ENCODE measurements around the gene TBC1D8. TPM values are rescaled to one million over a fixed set of nuclear protein-coding genes. Genes with fewer than 3 reads are reported as not detected.

Gene TBC1D8
- polyA plus RNA-seq, 3 donors = 26.6 to 30.8 (median 27.0) TPM

DNA sequence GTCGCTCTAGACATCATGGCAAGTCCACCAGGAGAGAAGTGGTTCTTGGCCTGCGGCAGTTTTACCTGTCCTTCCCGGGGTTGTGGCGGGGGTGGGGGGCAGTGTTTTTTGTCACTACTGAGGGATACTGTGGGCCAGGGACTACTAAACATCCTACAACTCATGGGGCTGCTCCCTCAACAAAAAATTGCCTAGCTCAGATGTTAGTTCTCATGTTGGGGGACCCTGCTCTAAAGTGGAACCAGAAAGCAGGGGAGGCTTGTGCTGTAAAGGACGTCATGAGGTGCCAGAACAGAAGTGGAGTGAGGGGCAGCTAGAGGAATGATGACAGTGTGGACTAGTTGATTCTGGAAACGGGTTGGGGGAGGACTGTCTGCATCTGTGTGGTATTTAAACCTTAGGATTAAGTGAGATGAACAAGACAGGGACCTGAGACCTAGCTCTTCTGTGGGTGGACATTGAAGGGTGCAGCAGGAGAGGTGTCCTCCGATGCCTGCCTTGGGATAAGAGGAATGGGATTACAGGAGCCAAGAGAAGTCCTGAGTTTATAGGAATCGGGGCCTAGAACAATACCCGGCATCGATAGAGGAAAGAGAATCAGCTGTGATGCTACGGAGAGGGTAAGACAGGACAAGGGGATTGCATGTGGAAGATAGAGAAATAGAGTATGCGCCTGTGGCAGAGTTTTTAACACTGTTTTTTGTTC is 146.4 kb downstream of the TBC1D8 start:
- no peak for DNase-seq (ENCODE audit: low read depth in 3 of 3, low spot score in 2 of 3)

DNA sequence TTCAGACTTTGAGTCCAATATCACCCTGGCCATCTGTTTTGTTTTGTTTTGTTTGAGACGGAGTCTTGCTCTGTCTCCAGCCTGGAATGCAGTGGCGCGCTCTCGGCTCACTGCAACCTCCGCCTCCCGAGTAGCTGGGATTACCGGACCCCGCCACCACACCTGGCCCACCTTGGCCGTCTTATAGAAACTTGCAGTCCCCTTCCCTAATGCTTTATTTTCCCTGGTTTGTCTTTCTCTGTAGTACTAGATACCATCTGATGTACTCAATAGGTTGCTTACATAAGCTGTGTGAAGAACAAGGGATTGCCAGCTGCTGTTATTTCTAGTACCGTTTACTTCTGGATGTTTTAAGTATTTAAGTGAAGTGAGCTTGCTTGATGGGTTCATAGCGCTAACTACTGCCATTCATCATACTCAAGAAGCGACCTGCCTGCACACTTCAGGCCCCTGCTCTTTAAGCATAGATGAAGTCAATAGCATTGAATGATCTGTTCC is 147.9 kb downstream of the TBC1D8 start:
- no peak for DNase-seq (ENCODE audit: low read depth in 3 of 3, low spot score in 2 of 3)

DNA sequence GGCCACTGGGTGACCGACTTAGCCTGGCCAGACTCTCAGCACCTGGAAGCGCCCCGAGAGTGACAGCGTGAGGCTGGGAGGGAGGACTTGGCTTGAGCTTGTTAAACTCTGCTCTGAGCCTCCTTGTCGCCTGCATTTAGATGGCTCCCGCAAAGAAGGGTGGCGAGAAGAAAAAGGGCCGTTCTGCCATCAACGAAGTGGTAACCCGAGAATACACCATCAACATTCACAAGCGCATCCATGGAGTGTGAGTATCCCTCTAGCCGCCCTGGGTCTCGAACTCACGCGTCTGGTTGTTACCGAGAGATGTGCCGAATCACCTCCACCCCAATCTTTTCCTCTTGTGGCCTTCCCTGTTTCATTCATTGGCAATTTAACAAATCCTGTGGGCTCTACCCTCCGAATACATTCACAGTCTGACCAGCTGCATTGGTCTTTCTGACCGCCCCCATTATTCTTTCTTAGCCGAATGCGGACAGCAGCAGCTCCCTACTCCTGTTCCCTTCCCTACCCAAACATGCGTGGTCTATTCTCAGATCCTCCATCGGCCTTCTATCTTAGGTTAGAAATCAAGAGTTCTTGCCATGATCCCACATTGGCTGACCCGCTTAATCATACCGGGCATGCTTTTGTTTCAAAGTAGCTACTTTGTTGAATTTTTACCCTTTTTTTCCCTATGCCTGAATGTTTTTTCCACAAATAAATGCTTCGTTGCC is 148.5 kb downstream of the TBC1D8 start:
- DNase-seq (ENCODE audit: low read depth in 3 of 3, low spot score in 2 of 3) = no peak

DNA sequence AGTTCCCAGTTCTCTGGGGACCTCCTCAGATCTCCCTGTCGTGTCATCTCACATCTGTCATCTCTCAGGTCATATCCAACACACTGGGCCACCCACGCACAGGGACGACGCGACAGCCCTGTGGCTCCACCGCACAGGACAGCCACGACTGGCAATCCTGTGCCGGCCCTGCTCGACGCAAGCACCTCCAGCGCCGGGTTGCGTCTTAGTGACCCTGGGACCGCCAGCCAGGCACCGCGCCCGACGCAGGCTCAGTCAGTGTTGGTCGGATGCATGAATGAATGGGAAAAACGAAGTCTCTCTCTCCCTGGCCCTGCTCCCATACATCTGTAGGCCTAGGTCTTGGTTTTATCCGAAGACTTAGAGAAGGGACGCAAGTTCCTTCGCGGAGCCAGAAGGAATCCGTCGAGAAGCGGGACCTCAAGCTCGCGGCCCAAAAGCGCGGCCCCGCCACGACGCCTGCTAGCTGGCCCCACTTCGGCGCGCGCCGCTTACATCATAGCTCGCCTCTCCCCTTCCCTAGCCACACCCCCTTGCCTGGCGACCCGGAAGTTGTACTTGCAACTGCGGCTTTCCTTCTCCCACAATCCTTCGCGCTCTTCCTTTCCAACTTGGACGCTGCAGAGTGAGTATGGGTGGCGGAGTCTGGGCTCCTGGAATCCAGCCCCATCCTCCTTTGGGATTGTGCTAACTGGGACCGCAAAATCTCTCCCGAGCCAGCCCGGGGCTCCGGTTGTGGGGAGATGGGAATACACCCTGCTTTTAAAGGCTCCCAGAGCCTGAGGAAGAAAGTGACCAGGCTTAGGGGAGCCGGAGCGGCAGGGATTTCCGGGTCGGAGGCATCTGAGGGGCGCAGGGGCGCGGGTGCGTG is 149.3 kb downstream of the TBC1D8 start, which contains the start of gene RPL31:
RPL31 (plus strand) TSS at position 599 of the 871 bp plus-strand sequence. CDS start 413 bp downstream, outside the sequence.
- DNase-seq (ENCODE audit: low read depth in 3 of 3, low spot score in 2 of 3) = peak; percentile 91 to 96 (median 94)

DNA sequence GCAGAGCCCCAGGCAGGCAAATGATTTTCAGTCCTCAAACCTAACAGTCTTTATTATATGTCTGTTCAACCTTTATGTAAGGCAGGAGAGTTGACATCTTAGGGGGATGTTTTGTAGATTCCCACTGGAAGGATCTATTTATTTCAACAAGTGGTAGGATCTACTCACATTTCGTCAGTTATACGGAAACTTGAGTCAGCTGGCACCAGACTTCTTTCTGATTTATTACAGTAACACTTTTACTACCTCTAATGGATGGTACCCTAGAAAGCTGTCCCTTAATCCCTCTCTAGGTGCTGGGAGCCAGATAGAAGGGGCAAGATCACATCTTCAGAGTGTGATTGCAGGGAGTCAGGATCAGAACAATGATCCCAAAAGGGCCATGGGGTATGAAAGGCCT is 151.2 kb downstream of the TBC1D8 start:
- no peak for DNase-seq (ENCODE audit: low read depth in 3 of 3, low spot score in 2 of 3)

DNA sequence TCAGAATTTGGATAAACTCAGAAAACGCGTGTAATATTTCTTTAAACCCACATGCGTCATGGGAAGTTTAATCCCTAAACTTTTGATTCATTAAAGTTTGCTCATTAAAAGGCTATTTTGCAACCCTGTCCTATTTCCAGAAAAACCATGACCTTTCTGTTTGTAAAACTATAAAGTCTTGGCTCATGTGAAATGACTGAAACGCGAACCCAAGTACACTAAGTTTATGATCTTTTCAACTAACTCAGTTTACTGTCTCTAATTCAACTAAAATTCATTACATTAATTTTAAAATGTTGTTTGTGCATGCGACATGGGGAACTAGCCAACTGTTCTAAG is 153.0 kb downstream of the TBC1D8 start:
- no peak for DNase-seq (ENCODE audit: low read depth in 3 of 3, low spot score in 2 of 3)

DNA sequence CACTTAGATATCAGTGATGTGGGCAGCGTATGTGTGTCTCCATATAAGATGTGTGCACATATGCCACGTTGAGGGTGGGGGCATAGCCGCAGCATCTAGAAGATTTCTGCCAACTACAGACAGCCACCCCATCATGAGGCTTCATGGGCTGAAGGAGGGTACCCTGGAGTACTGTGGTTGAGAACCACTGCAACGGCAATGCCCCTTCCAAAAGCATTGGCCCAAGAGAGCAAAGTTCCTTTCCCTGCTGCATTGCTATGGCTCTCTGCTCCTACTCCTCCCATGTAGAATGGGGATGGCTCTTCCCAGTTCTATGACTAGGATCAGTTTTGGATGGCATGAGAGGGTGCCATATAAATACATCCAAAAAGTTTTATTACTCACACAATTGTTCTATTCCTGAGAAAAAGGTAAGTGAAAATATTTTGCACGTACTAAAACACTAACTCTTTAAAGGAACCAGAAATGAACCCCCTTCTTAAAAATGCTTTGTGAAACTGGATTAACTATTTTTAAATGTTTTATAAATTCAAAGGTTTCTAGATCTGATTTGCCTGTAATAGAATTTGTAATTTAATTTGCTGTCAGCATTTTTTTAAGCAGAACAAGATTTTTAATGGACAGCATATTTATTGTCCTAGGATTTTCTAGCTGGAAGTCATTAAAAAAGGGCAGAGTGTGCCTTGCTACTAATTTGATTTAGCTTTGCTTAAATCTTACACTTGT is 153.5 kb downstream of the TBC1D8 start:
- no peak for DNase-seq (ENCODE audit: low read depth in 3 of 3, low spot score in 2 of 3)

DNA sequence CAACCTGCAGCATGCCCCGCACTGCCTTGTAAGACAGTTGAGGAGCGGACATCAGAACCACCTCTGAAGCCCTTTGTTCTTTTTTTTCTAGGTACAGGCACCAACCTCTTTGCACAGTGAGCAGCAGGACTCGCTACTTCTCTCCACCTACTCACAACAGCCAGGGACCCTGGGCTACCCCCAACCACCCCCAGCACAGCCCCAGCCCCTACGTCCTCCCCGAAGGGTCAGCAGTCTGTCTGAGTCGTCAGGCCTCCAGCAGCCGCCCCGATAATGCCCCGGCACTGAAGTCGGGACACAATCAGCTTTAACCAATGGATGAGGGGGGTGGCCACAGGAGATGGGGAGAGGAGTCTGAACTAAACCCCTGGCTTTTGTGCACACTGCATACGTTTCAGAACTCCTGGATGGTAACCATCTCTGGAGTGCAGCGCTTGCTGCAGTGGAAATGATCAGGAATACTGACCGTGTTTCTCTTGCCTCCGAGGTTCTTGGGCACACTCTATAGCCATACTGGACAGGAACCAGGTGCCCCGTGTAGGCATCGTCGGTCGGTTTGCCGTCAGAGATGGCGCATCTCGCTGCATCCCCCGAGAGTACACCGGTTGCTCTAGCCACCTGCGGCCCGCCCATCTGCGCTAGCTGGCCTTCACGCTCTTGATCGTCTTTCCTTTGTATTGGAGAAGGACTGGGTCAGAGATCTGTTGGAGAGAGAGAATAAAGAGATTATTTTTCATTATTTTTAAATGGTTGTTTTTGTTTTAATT is 155.7 kb downstream of the TBC1D8 start:
- DNase-seq (ENCODE audit: low read depth in 3 of 3, low spot score in 2 of 3) = no peak

DNA sequence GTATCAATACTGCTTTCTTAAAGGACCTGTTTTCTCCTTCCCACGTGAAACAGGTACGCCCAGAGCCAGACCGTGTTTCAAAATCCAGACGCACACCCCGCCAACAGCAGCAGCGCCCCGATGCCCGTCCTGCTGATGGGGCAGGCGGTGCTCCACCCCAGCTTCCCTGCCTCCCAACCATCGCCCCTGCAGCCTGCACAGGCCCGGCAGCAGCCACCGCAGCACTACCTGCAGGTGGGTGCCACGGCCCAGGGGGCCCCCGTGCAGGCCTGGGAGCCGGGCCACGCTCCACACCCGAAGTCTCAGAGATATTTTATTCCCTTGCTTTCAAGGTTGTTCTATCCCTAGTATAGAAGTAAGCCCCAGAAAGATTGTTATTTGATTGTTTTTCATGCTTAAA is 157.9 kb downstream of the TBC1D8 start:
- no peak for DNase-seq (ENCODE audit: low read depth in 3 of 3, low spot score in 2 of 3)

DNA sequence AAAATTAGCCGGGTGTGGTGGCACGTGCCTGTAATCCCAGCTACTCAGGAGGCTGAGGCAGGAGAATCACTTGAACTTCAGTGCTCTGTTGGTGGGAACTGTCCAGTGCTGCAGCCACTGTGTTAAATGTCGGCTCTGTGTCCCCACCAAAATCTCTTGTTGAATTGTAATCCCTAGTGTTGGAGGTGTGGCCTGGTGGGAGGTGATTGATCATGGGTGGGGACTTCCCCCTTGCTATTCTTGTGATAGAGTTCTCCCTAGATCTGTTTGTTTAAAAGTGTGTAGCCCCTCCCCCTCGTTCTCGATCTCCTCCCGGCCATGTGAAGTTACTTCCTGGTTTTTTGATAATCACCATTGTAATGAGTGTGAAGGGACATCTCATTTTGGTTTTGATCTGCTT is 158.9 kb downstream of the TBC1D8 start:
- DNase-seq (ENCODE audit: low read depth in 3 of 3, low spot score in 2 of 3) = no peak

DNA sequence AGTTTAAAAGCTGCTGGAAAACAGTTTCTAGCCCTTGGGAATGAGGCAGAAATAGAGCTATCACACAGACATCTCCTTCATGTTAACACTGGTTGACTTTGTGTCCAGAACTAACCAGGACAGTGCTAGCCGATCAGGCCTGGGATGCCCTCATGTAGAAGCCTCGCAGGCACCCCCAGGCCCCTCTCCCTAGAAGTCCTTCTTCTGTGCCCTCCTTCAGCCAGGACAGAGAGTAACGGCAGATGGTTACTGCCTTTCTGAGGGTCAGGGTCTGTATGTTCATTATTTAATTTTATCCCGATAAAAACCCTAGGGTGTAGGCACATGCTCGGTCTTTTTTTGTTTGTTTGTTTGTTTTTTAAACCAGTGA is 159.8 kb downstream of the TBC1D8 start:
- no peak for DNase-seq (ENCODE audit: low read depth in 3 of 3, low spot score in 2 of 3)

DNA sequence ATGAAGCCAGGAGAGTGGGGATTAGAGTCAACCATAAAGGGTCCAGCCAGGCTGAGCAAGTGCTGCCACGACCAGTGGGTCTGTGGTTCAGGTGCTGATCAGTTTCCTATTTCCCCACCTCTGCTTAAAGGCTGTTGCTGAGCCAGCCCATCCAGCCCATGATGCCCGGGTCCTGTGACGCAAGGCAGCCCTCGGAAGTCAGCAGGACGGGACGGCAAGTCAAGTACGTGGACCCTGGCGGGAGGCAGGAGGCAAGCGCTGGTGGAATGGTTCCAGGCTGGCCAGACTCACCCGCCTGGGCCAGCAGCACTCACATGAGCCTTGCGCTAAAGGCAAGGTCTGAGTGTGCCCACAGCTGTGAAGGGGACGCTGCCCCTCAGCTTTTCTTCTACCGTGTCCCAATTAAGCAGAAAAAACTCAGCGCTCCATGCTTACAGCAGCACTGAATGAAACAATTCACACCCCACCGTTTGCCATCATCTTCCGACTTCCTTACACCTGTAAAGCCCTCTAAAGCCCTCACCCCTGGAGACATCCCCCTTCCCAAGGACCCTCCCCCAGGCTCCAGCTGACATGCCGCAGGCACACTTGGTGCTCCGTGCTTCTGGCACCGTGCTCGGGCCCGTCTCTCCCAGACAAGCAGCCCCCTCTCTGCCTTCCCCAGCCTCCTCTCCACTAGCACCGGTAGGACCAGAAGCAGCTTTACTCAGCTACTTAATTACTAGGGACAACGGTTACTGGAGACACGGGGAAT is 160.4 kb downstream of the TBC1D8 start:
- no peak for DNase-seq (ENCODE audit: low read depth in 3 of 3, low spot score in 2 of 3)

DNA sequence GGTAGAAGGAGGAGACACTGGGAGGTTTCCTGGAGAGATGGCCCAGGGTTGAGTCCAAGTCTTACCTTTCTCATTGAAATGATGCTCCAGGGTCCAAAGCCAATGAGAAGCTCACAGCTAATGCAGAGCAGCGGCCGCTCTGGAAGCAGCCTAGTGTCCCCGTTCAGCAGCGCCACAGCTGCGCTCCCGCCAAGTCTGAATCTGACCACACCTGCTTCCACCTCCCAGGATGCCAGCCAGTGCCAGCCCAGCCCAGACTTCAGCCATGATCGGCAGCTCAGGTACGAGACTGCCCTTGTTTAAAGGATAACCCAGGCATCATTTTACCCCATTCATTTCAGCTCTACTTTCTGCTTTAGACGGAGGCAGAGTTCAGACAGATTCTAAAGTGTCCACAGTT is 161.0 kb downstream of the TBC1D8 start:
- DNase-seq (ENCODE audit: low read depth in 3 of 3, low spot score in 2 of 3) = no peak

DNA sequence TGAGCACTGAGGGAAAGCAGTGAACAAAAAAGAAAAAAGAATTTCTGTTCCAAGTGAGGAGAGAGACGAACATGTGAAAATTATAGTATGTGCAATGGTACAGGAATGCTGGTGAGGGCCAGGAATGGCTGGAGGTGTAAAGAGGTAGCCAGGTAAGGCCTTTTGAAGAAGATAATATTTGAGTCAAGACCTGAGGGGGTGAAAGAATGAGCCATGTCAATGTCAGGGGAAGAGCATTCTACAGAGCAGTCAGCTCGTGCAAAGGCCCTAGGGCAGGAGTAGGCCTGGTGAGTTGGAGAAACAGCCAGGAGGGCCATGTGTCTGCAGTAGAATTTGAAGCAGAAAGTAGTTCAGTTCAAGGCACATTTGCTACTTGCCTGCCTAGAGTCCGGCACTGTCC is 161.5 kb downstream of the TBC1D8 start:
- DNase-seq (ENCODE audit: low read depth in 3 of 3, low spot score in 2 of 3) = no peak

DNA sequence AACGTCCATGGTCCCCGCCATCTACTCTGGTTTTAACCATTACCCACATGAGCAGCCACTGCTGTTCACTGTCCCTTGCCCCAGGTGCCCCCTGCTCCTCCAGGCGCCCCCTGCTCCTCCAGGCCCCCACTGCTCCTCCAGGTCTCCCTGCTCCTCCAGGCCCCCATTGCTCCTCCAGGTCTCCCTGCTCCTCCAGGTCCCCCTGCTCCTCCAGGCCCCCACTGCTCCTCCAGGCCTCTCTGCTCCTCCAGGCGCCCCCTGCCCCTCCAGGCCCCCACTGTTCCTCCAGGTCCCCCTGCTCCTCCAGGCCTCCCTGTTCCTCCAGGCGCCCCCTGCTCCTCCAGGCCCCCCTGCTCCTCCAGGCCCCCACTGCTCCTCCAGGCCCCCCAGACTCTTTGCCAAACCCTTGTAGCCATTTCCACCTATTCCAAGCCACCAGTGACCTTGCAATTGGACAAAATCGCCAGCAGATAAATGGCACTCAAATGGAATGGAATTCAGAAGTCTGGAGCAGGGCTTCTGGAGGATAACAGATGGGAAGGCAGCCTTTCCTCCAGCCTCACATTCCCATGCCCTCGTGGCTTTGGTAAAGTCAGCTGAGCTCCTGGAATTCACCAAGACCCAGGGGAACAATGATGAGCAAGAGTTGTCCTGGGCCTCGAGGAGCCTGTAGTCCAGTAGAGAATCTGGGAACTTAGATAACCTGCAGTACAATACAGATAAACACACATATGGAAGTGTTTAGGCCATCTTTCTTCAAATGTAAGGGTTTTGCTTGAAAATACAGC is 162.4 kb downstream of the TBC1D8 start:
- no peak for DNase-seq (ENCODE audit: low read depth in 3 of 3, low spot score in 2 of 3)

DNA sequence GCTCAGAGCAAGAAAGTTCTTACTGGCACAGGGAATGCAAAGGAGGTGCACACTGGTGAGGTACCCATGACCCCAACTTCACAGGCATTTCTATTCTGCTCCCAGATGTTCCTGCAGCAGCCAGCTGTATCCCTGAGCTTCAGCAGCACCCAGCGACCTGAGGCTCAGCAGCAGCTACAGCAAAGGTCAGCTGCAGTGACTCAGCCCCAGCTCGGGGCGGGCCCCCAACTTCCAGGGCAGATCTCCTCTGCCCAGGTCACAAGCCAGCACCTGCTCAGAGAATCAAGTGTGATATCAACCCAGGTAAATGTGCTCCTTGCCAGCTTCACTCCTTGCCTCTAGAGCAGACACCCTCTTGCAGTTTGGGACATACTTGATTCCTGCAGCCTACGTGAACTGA is 163.2 kb downstream of the TBC1D8 start:
- no peak for DNase-seq (ENCODE audit: low read depth in 3 of 3, low spot score in 2 of 3)

DNA sequence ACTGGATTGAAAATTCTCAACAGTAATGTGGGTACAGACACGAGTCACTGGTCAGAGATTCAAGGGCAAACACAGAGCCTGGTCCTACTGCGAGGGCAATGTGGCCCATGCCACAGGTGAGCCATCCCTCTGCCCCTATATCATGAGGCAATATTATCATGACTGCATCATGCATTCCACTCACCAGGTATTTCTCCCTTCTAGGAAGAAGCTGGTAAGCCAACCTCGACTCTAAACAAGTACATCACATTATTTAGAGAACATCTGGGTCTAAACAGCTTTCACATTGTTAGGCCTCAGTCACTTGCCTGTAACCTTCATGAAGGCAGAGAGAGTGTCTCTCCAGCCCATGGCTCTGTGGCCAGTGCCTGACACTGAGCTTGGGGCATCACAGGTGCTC is 163.6 kb downstream of the TBC1D8 start:
- no peak for DNase-seq (ENCODE audit: low read depth in 3 of 3, low spot score in 2 of 3)

DNA sequence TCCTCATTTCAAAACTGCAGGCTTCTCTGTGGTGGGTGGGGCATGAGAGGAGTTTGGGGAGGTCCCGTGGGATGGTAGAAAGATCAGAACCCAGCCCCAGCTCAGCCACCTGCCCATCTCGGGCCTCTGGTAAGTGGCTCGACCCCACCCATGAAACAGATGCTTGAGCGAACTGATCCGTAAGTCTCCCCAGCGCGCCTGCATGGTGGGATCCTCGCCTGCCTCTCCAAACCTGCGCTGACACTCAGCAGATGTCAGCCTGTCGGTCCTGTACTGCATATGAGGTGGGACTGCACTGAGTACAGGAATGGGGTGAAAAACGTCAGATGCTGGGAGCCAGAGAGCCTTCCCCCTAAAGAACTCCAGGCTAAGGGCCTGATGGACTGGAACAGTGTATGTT is 165.0 kb downstream of the TBC1D8 start:
- DNase-seq (ENCODE audit: low read depth in 3 of 3, low spot score in 2 of 3) = no peak

All from right renal cortex interstitium (tissue), 3 donors.